Endothelial cell of umbilical vein (primary cell): Measurements from ENCODE around the gene CPNE1. TPM values are rescaled to one million over a fixed set of nuclear protein-coding genes. Genes with fewer than 3 reads are reported as not detected.

Experiments used
- BruUV-seq: library from RNA; stranded (reverse); fragments of 400-500 nt; replicated peaks from 2 replicates; lab custom pipeline; 2021; lab: Mats Ljungman, UMichigan
- CTCF ChIA-PET: fragments of 300-600, 350-600 bp; sonication (Branson Sonifier 250); formaldehyde crosslinking; loops from one replicate; lab custom pipeline; 2021; ENCODE audit warnings: antibody characterized with exemption, inconsistent platforms; lab: Charles Lee
- POLR2A ChIA-PET: fragments of 300-600, 350-600 bp; sonication (Branson Sonifier 250); formaldehyde crosslinking; loops from one replicate; lab custom pipeline; 2021; ENCODE audit warnings: antibody characterized with exemption, inconsistent platforms; lab: Charles Lee
- DNase-seq: peaks from one replicate; pipeline ENCODE4 v3.0.0-alpha.2; 2011; ENCODE audit warnings: low read depth, low spot score
- FAIRE-seq: peaks from 2 replicates; lab custom pipeline; 2011; peaks lifted over from hg19 to GRCh38; lab: Jason Lieb, UNC
- H2AFZ ChIP-seq: 2 replicates; pipeline ENCODE4 v1.6.0; 2012; ENCODE audit warnings: low read depth, low read length, control low read depth, inconsistent platforms
- H3K27ac ChIP-seq: 2 replicates; pipeline ENCODE4 v1.5.1; 2011; ENCODE audit warnings: low read depth, mild to moderate bottlenecking, control low read depth, low read length, moderate library complexity; ENCODE audit not compliant: insufficient read depth
- H3K27me3 ChIP-seq, 2 experiments: 2 replicates each; pipeline versions ENCODE4 v1.6.0 to v1.6.1; 2011; ENCODE audit warnings: low read length in 2 of 2, mixed read lengths in 1 of 2; ENCODE audit not compliant: control insufficient read depth in 2 of 2, insufficient read depth in 2 of 2
- H3K36me3 ChIP-seq, 2 experiments: 2 replicates in 1 of 2; 3 replicates in 1 of 2; pipeline ENCODE4 v1.5.1; 2011; ENCODE audit warnings: low read length in 2 of 2, mild to moderate bottlenecking in 1 of 2, moderate library complexity in 1 of 2; ENCODE audit not compliant: control insufficient read depth in 2 of 2, insufficient read depth in 2 of 2; ENCODE audit errors: extremely low read depth in 1 of 2
- H3K4me1 ChIP-seq: 3 replicates; pipeline ENCODE4 v1.5.1; 2011; ENCODE audit warnings: mild to moderate bottlenecking, low read length; ENCODE audit not compliant: control insufficient read depth, insufficient read depth; ENCODE audit errors: extremely low read depth
- H3K4me2 ChIP-seq: 2 replicates; pipeline ENCODE4 v1.6.1; 2011; ENCODE audit warnings: low read length, control low read depth, mixed read lengths; ENCODE audit not compliant: insufficient read depth
- H3K4me3 ChIP-seq, 3 experiments: fragments of 200-600 bp in 1 of 3; sonication (generic), shearing (Covaris generic) in 1 of 3; replicated peaks in 1 of 3; 2 replicates each; pipeline ENCODE4 v1.5.1; 2011 to 2016; ENCODE audit warnings: control low read depth in 3 of 3, low read length in 3 of 3, mild to moderate bottlenecking in 2 of 3, inconsistent platforms in 1 of 3, low read depth in 1 of 3, moderate library complexity in 1 of 3; ENCODE audit not compliant: insufficient read depth in 1 of 3
- H3K79me2 ChIP-seq: 2 replicates; pipeline ENCODE4 v1.6.0; 2012; ENCODE audit warnings: low read length, inconsistent platforms; ENCODE audit not compliant: control insufficient read depth, insufficient read depth
- H3K9ac ChIP-seq: replicated peaks from 2 replicates; pipeline ENCODE3; 2011; ENCODE audit warnings: low read length, control low read depth; ENCODE audit not compliant: insufficient read depth; ENCODE audit errors: extremely low read depth
- H3K9me1 ChIP-seq: replicated peaks from 3 replicates; pipeline ENCODE4 v1.6.0; 2011; ENCODE audit warnings: mild to moderate bottlenecking, low read length; ENCODE audit not compliant: control insufficient read depth, insufficient read depth; ENCODE audit errors: extremely low read depth
- H3K9me3 ChIP-seq: replicated peaks from 2 replicates; pipeline ENCODE4 v1.5.1; 2012; ENCODE audit warnings: low read length, inconsistent platforms; ENCODE audit not compliant: control insufficient read depth, insufficient read depth
- H4K20me1 ChIP-seq: replicated peaks from 2 replicates; pipeline ENCODE3; 2011; ENCODE audit warnings: mild to moderate bottlenecking, low read length; ENCODE audit not compliant: control insufficient read depth, insufficient read depth; ENCODE audit errors: extremely low read depth
- CTCF ChIP-seq, 2 donors: IDR thresholded peaks; 1 replicate in 1 of 2; 2 replicates in 1 of 2; pipeline ENCODE4 v1.5.1; 2011; ENCODE audit warnings: low read length in 2 of 2, mild to moderate bottlenecking in 2 of 2, moderate library complexity in 2 of 2, control low read depth in 1 of 2, inconsistent platforms in 1 of 2, low read depth in 1 of 2; ENCODE audit not compliant: insufficient read depth in 1 of 2; ENCODE audit errors: extremely low read depth in 1 of 2
- EZH2 ChIP-seq: IDR thresholded peaks from 2 replicates; pipeline ENCODE4 v1.6.1; 2012; ENCODE audit warnings: borderline replicate concordance, low read depth, mild to moderate bottlenecking, moderate library complexity, low read length, inconsistent platforms; ENCODE audit not compliant: severe bottlenecking
- FOS ChIP-seq: IDR thresholded peaks from 2 replicates; pipeline ENCODE4 v1.6.1; 2011; ENCODE audit warnings: mild to moderate bottlenecking, low read length, moderate library complexity, borderline replicate concordance; ENCODE audit not compliant: insufficient read depth
- GATA2 ChIP-seq: IDR thresholded peaks from 2 replicates; pipeline ENCODE4 v1.7.0; 2011; ENCODE audit warnings: low read depth, mild to moderate bottlenecking, moderate library complexity, mixed read lengths, low read length; ENCODE audit not compliant: insufficient read length, insufficient read depth
- JUN ChIP-seq: IDR thresholded peaks from 2 replicates; pipeline ENCODE4 v1.6.1; 2011; ENCODE audit warnings: borderline replicate concordance, low read depth; ENCODE audit not compliant: insufficient read length, insufficient read depth
- MAX ChIP-seq: IDR thresholded peaks from 2 replicates; pipeline ENCODE4 v1.6.1; 2011; ENCODE audit not compliant: insufficient read depth, insufficient read length
- MYC ChIP-seq: IDR thresholded peaks from one replicate; pipeline ENCODE4 v1.6.1; 2011; ENCODE audit warnings: mild to moderate bottlenecking, low read depth, low read length
- POLR2A ChIP-seq: IDR thresholded peaks from 2 replicates; pipeline ENCODE4 v1.6.1; 2012; ENCODE audit warnings: low read depth, mild to moderate bottlenecking, control low read depth, low read length
- POLR2AphosphoS5 ChIP-seq: IDR thresholded peaks from 2 replicates; pipeline ENCODE4 v1.6.1; 2012; ENCODE audit warnings: low read depth, mild to moderate bottlenecking, control low read depth, low read length, moderate library complexity; ENCODE audit not compliant: insufficient read depth
- dilution Hi-C: fragments of 300-500 bp; cut with MboI; formaldehyde crosslinking; loops from one replicate; pipeline ENCODE4 v1.15.0; 2019; ENCODE audit warnings: low sequenced_read_pairs; ENCODE audit not compliant: extremely low pct_ligation_motif_present
- intact Hi-C: fragments of 100-400 bp; cut with micrococcal nuclease; formaldehyde crosslinking; loops from one replicate; pipeline ENCODE4 v1.10.0; 2022
- polyA plus RNA-seq, 4 experiments: library from polyadenylated mRNA; depleted of rRNA in 3 of 4; stranded (reverse) in 3 of 4; unstranded in 1 of 4; fragments of >200 nt; gene quantifications; 2 replicates each; pipeline versions ENCODE4 v1.2.1 to v1.2.3, GENCODE V29; 2011 to 2012; ENCODE audit warnings: missing spikeins in 1 of 4
- total RNA-seq: library from RNA; stranded (reverse); gene quantifications from 2 replicates; pipeline ENCODE4 v1.2.3, GENCODE V29; 2021

Gene CPNE1
- total and polyA plus RNA-seq, 2 donors (not counting 3 experiments of a cell fraction or from before 2014, with no cell fraction given), result 244 to 316 TPM

DNA sequence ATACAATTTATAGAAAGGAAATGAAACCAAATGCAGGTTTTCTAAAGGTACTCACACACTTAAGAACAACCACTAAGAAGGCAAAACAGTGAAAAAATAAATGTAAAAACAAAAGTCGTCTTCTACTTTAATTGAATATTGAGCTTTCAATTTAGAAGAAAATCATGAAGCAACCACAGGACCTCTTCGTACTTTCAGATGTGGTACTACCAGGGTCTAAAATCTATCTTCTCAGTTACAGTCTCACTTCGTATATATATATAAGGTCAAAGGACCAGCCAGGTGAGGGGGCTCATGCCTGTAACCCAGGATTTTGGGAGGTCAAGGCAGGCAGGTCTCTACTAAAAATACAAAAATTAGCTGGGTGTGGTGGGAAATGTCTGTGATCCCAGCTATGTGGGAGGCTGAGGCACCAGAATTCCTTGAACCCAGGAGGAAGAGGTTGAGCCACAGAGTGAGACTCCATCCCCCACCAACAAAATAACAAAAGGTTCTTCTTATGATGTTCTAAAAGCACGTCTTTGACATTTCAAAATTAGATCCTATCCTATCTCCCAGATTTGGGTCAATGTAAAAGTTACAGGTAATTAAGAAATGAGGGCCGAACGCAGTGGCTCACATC, 47.0 kb upstream of the CPNE1 start:
- Histone ChIP-seq H3K36me3 (peaks cover 16 to 69% of the 10 kb centered on the region in 2 experiments), H3K27ac (no peak overlapping the region), H3K27me3 (no peaks in the 10 kb centered on the region), H3K4me1 (no peaks in the 10 kb centered on the region), H3K9me3 (no peaks in the 10 kb centered on the region), H3K4me3 (no peak overlapping the region), H3K79me2 (peaks cover 73% of the 10 kb centered on the region), H4K20me1 (peaks cover 12% of the 10 kb centered on the region), H2AFZ (no peak overlapping the region), H3K9me1 (no peaks in the 10 kb centered on the region), H3K9ac (no peak overlapping the region), H3K4me2 (no peak overlapping the region)
- dilution Hi-C loops (no loop called here), intact Hi-C loops (no loop called here)
- DNase-seq (no peak), FAIRE-seq (no peak)
- TF ChIP-seq MAX (no peak), POLR2AphosphoS5 (no peak), CTCF (IDR thresholded peaks at IDR 0.05; ENCODE audit: extremely low read depth in 1 of 2, insufficient read depth in 1 of 2, low read depth in 1 of 2, low read length in 2 of 2) (no peak), JUN (no peak), MYC (no peak), POLR2A (no peak), EZH2 (no peak), GATA2 (no peak), FOS (no peak)
- ChIA-PET POLR2A (no interaction called here), CTCF (interaction anchor here (0.7 to 1.9 kb wide), 3 partner anchors 8 to 19 kb away, joined by 3 to 4 read pairs (median 3); no protein-coding TSS in a partner anchor)
- BruUV-seq, result no TSS peak
